ENCODE results near the gene KRTAP6-1.

The KRTAP6-1 gene

GRCh38 chr21:30567617-30568016 is 46.1 kb downstream of the KRTAP6-1 start:
- DNase-seq, result no peak

- no peak for DNase-seq
These were observed 50.1 kb downstream of the KRTAP6-1 start for GRCh38 chr21:30563630-30564029.
